Esophagus (tissue), 2 donors: Measurements from ENCODE around the gene ADORA2A. TPM values are rescaled to one million over a fixed set of nuclear protein-coding genes. Genes with fewer than 3 reads are reported as not detected.

Experiments used
- H3K27ac ChIP-seq, 2 donors: one replicate each; pipeline ENCODE4 v1.5.1; 2013; ENCODE audit warnings: low read depth in 2 of 2, mild to moderate bottlenecking in 2 of 2, inconsistent platforms in 1 of 2, low read length in 1 of 2, moderate library complexity in 1 of 2
- H3K27me3 ChIP-seq, 2 donors: one replicate each; pipeline ENCODE4 v1.6.1; 2013; ENCODE audit warnings: low read length in 2 of 2, control low read depth in 1 of 2, mild to moderate bottlenecking in 1 of 2; ENCODE audit not compliant: insufficient read depth in 2 of 2, control insufficient read depth in 1 of 2
- H3K36me3 ChIP-seq, 2 donors: one replicate each; pipeline ENCODE4 v1.6.1; 2013; ENCODE audit warnings: low read length in 1 of 2; ENCODE audit not compliant: control insufficient read depth in 2 of 2, insufficient read depth in 2 of 2
- H3K4me1 ChIP-seq, 2 donors: one replicate each; pipeline ENCODE4 v1.6.1; 2013; ENCODE audit warnings: low read length in 1 of 2; ENCODE audit not compliant: control insufficient read depth in 2 of 2, insufficient read depth in 2 of 2
- H3K4me3 ChIP-seq, 2 donors: one replicate each; pipeline ENCODE4 v1.5.1; 2013; ENCODE audit warnings: low read length in 2 of 2, mild to moderate bottlenecking in 2 of 2, low read depth in 1 of 2, moderate library complexity in 1 of 2
- H3K9me3 ChIP-seq, 2 donors: one replicate each; pipeline ENCODE4 v1.6.1; 2013; ENCODE audit warnings: mild to moderate bottlenecking in 2 of 2, low read depth in 1 of 2, low read length in 1 of 2, moderate library complexity in 1 of 2; ENCODE audit not compliant: control insufficient read depth in 2 of 2, insufficient read depth in 1 of 2
- WGBS, 2 donors: extraction: QIAGEN DNeasy Blood & Tissue Kit; methylation state at CpG; one replicate each; pipeline ENCODE4 v1.1.7; 2013; 5-methylcytosine and 5-hydroxymethylcytosine counted together
- polyA plus RNA-seq, 2 donors: library from polyadenylated mRNA; stranded (reverse); fragments of 200-250 nt; gene quantifications; one replicate each; pipeline ENCODE4 v1.2.3, GENCODE V29; 2013
- donor health status: healthy with polysubstance abuse.
- donor health status: Bipolar disorder and iron deficiency.

The ADORA2A gene
- polyA plus RNA-seq, 2 donors, result 0.72 to 0.92 TPM

DNA sequence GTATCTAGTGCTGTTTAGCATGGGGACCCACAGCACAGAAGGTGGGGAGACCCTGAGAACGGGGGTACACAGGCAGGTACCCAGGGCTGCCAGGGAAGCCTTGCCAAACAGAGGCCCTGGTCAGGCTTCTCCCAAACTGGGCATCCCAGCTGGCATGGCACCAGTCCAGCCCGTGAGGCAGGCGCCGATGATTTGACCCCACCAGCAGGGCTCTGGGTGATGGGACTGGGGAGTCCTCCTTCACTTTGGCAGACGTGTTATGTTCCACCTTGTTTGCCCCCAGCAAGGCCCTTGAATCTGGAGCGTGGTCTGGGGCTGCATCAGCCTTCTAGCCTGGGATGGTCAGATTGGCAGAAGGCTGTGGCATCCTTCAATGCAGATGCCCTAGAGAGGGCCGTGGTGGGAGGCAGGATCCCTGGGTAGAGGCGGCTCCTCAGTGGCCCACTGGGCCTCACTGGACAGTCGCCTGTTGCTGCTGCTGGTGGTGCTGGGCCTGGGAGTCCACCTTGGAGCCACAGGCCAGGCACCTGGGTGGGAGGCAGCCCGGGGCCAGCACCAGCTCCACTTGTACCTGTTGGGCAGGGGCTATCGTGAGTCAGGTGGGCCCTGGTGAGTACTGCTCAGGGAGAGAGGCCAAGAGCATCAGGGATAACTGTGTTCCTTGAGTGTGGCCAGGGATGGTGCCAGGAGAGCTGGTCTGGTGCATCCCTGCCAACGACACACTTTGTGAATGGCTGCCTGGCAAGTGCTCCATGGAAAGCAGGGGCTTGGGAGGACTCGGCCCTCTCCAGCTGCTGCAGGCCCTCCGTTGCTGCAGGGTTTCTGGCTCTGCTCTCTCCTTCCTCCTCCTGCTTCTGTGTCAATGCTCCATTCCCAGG, 3.3 kb downstream of the ADORA2A start:
- no peaks in the 10 kb centered on the region for H3K9me3 ChIP-seq
- H3K4me1 ChIP-seq, result peaks cover 7 to 22% of the 10 kb centered on the region in 2 donors
- H3K36me3 ChIP-seq, result no peaks in the 10 kb centered on the region
- WGBS, 2 donors, result 81 to 82% methylated on average over 14 of the region's 14 CpGs
- H3K27ac ChIP-seq, result no peak overlapping the region
- no peak overlapping the region for H3K4me3 ChIP-seq
- no peaks in the 10 kb centered on the region for H3K27me3 ChIP-seq

DNA sequence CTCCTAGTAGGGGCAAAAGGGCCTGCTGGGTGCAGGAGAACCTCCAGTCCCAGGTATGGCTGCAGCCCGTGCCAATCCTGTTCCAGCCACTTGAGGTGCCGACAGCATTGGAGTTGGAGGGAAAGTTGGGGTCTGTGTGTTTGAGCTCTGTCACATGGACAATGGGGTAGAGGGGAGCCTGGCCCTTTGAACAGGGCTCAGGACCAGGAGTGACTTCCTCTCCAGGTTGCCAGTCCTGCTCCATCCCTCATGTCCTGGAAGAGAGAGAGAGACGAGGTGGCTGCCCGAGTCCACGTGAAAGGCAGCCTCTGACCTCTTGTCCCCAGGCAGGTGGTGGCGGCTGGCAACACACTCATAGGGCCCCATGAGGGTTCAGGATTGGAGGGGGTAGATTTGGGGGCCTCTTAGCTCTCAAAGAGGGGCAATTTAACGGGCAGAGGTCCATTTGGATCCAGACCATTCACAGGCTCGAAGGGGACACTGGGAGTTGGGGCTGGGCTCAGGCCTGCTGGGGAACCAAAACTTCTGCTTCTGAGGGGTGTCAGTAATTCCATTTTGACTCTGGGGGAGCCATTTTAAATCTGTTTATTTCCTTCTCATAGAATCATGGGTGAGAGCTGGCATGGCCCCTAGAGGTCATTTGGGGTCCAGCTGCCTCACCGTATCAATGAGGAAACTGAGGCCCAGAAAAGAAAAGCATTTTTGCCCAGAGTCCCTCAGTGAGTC, 4.1 kb downstream of the ADORA2A start:
- H3K27ac ChIP-seq, result no peak overlapping the region
- WGBS, 2 donors, result 80 to 85% methylated on average over 9 of the region's 9 CpGs

DNA sequence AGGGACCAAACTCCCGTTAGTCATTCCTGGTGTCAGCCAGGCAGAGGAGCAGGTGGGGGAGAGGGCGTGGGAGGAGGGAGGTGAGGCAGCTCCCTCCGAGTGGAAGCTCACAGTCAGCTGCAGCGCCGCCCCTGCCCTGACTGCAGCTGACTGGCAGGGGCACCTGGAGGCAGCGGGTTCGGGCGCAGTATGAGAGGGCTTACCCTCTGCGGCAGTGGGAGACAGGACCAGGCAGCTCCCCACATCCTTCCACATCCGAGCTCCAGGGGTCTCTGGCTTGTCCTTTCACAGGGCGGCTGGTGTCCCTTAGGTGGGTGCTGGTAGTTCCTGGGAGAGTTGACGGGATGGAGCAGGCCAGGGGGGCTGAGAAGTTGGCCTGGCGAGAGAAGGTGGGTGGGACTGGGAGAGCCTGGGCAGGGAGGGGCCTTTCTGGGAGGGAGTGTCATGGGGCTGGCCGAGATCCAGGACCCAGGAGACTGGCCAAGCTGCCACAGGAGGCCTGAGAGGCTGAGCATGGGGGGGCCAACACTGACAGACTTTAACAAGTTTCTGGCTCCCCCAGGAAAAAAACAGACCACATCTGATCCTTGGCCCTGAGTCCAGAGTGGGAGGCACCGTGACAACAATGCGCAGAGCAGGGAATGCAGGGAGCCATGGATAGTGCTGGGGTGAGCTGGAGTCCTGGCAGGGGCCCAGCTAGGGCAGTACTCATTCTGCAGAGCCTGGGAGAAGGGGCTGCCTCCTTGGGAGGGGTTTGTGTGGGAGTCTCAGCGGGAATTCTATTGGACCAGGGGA, 4.9 kb downstream of the ADORA2A start:
- no peaks in the 10 kb centered on the region for H3K36me3 ChIP-seq
- no peaks in the 10 kb centered on the region for H3K27me3 ChIP-seq
- no peak overlapping the region for H3K4me3 ChIP-seq
- H3K9me3 ChIP-seq, result no peaks in the 10 kb centered on the region
- no peak overlapping the region for H3K27ac ChIP-seq
- peaks cover 7 to 22% of the 10 kb centered on the region in 2 donors for H3K4me1 ChIP-seq
- 46 to 53% methylated on average over 17 of the region's 17 CpGs for WGBS, 2 donors

More for the DNA sequence above, 4.1 kb downstream of the ADORA2A start:
- Histone ChIP-seq H3K4me1 (peaks cover 7 to 22% of the 10 kb centered on the region in 2 donors), H3K4me3 (no peak overlapping the region), H3K9me3 (no peaks in the 10 kb centered on the region), H3K36me3 (no peaks in the 10 kb centered on the region), H3K27me3 (no peaks in the 10 kb centered on the region)

DNA sequence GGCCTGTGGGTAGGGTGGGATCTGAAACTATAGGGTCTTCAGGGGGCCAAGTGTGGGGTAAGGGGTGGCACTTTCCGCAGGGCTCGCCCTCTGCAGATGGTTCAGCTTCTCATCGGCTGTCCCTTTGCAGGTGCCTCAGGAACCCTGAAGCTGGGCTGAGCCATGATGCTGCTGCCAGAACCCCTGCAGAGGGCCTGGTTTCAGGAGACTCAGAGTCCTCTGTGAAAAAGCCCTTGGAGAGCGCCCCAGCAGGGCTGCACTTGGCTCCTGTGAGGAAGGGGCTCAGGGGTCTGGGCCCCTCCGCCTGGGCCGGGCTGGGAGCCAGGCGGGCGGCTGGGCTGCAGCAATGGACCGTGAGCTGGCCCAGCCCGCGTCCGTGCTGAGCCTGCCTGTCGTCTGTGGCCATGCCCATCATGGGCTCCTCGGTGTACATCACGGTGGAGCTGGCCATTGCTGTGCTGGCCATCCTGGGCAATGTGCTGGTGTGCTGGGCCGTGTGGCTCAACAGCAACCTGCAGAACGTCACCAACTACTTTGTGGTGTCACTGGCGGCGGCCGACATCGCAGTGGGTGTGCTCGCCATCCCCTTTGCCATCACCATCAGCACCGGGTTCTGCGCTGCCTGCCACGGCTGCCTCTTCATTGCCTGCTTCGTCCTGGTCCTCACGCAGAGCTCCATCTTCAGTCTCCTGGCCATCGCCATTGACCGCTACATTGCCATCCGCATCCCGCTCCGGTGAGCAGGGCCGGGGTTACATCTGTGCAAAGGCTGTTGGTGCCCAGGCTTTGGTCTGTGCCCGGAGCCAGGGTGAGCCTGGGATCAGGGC, 5.8 kb downstream of the ADORA2A start:
- Histone ChIP-seq H3K27ac (no peak overlapping the region), H3K36me3 (no peaks in the 10 kb centered on the region), H3K4me3 (no peak overlapping the region), H3K4me1 (peaks cover 7 to 20% of the 10 kb centered on the region in 2 donors), H3K27me3 (no peaks in the 10 kb centered on the region), H3K9me3 (no peaks in the 10 kb centered on the region)
- WGBS, 2 donors, result 91 to 93% methylated on average over 34 of the region's 34 CpGs

DNA sequence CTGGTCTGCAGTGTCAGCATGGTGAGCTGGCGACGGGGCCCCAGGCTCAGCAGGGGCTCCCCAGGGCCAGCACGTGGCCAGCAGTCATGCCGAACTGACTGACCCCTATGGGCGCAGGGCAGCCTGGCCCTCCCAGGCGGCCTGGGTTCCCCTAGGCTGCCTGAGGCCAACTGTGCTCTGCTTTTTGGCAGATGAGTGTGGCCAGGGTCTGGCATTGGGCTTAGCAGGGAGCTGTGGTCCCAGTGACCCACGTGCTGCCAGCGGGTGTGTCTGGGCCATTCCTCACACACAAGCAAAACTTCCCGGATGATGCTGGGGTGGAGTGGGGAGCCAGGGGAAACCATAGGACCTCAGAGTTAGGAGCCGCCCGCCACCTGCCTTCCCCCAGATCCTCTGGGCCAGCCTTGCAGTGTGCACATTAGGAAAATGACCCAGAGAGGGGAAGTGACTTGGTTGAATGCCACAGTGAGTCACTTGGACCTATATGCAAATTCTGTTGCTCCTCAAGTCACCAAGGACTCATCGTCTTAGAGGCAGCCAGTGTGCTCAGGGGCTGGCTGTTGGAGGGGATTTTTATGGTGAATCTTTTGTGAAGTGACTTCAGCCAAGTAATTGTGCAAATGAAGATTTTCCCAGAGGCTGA, 6.5 kb downstream of the ADORA2A start:
- peaks cover 7 to 20% of the 10 kb centered on the region in 2 donors for H3K4me1 ChIP-seq
- H3K27me3 ChIP-seq, result no peaks in the 10 kb centered on the region
- H3K36me3 ChIP-seq, result no peaks in the 10 kb centered on the region
- 66 to 76% methylated on average over 12 of the region's 12 CpGs for WGBS, 2 donors
- H3K9me3 ChIP-seq, result no peaks in the 10 kb centered on the region
- peak overlapping the region; percentile 5 to 43 for H3K27ac ChIP-seq
- H3K4me3 ChIP-seq, result no peak overlapping the region

DNA sequence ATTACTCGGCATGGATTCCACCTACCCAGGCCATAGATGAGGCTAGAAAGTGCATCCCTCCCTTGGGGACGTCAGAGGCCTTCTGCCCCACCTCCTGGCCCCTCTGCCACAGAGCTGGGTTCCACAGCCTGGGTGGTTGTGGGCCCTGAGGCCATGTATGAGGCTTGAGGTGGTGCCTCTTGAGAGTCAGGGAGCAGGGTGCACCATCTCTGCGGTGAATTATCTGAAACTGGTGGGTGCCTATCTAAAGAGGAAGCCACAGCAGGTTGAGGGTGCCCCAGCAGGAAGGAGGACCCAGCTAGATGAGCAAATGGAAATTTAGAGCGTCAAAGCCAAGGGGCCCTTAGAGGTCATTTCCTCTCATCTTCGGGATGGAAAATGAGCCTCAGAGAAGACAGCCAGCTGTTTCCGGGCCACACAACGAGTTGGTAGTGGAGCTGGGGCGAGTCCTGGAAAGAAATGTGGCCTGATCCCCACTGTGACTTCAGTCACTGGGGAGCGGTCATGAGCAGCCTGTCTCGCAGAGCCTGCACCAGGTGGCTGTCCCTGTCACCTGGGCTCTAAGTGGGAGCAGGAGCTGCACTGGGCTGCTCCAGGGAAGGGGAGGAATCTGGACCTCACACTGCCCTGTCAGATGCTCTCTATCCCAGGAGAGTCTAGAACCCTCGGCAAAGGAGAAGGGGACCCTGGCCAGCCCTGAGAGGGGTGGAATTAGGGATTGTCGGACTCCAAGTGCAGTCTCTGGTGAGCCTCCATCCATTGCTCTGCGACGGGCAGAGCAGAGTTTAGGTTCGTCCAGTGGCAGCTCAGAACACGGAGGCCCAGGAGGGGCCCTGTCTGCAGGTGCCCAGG, 7.3 kb downstream of the ADORA2A start:
- no peaks in the 10 kb centered on the region for H3K36me3 ChIP-seq
- 64 to 68% methylated on average over 16 of the region's 16 CpGs for WGBS, 2 donors
- peak overlapping the region; percentile 5 to 29 for H3K27ac ChIP-seq
- H3K4me3 ChIP-seq, result no peak overlapping the region
- H3K9me3 ChIP-seq, result no peaks in the 10 kb centered on the region
- H3K4me1 ChIP-seq, result peaks cover 7 to 20% of the 10 kb centered on the region in 2 donors
- no peaks in the 10 kb centered on the region for H3K27me3 ChIP-seq

DNA sequence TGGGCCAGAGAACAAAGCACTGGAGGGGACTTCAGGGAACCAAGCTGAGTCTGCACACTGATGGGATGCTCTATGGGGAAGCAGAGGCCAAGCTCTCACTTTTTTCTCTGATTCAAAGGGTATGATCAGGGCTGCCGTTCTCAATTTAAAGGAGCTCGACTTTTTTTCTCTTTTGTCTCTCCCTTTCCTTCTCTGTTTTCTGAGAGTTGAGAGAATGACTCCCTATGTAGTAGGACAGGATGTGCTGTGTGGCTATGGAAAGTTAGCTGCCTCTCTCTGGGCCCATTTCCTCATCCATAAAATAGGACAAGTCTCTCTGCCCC, 7.9 kb downstream of the ADORA2A start:
- H3K9me3 ChIP-seq, result no peaks in the 10 kb centered on the region
- WGBS, 2 donors, result 85 to 86% methylated on average over 2 of the region's 2 CpGs
- H3K4me1 ChIP-seq, result peaks cover 7 to 21% of the 10 kb centered on the region in 2 donors
- H3K27me3 ChIP-seq, result no peaks in the 10 kb centered on the region
- no peak overlapping the region for H3K4me3 ChIP-seq
- no peaks in the 10 kb centered on the region for H3K36me3 ChIP-seq
- peak overlapping the region in 1 of 2 donors; percentile 29 for H3K27ac ChIP-seq

DNA sequence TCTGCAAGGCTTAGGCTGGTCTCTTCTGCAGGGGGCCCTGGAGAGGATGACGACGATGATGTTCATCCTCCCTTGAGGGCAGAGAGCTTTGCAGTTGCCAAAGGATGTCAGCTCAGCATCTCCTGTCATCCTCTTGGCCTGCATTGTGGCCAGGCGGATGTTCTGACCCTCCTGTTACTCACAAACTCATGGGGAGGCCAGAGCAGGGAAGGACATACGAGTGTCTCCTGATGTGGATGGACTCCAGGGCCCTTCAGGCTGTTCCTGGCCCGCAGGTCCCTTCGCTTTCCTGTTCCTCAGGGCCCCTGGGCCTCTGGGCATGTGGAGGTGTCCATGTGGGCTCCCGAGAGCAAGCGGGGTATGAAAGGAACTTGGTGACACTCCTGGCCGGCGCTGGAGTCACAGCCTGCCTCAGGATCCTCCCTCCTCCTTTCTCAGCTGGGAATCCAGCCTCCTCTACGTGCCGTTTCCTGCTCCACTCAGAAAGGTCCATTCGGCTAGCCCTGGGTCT, 8.5 kb downstream of the ADORA2A start:
- Histone ChIP-seq H3K36me3 (peaks cover 0 to 2% of the 10 kb centered on the region in 2 donors), H3K27me3 (no peaks in the 10 kb centered on the region), H3K27ac (no peak overlapping the region), H3K4me3 (no peak overlapping the region), H3K9me3 (no peaks in the 10 kb centered on the region), H3K4me1 (peaks cover 7 to 22% of the 10 kb centered on the region in 2 donors)
- WGBS, 2 donors, result 87 to 91% methylated on average over 13 of the region's 13 CpGs
